K562 (cell line): ENCODE results near the gene CACYBP. TPM values are rescaled to one million over a fixed set of nuclear protein-coding genes. Genes with fewer than 3 reads are reported as not detected.

Experiments
- ARID3A ChIP-seq: IDR thresholded peaks from 2 replicates; pipeline ENCODE4 v1.6.1; 2012; ENCODE audit warnings: low read depth, low read length, improper control_type of control experiment, borderline replicate concordance
- BCLAF1 ChIP-seq, 2 experiments: fragments of 450-650 bp in 1 of 2; IDR thresholded peaks; 2 replicates each; pipeline ENCODE4 v1.6.1; 2011 to 2017; ENCODE audit warnings: low read depth in 2 of 2, antibody characterized with exemption in 1 of 2, borderline replicate concordance in 1 of 2, low read length in 1 of 2, mild to moderate bottlenecking in 1 of 2, mixed read lengths in 1 of 2; ENCODE audit not compliant: control insufficient read depth in 1 of 2
- CLOCK ChIP-seq: fragments of 250-450 bp; sonication (Bioruptor Pico); IDR thresholded peaks from 2 replicates; pipeline ENCODE4 v1.4.0; 2020; ENCODE audit warnings: mild to moderate bottlenecking, moderate library complexity, borderline replicate concordance
- EZH2 ChIP-seq: IDR thresholded peaks from 2 replicates; pipeline ENCODE4 v1.6.1; 2012; ENCODE audit warnings: low read depth, mild to moderate bottlenecking, inconsistent platforms, low read length, borderline replicate concordance
- HMGXB4 ChIP-seq: sonication (generic); formaldehyde crosslinking; IDR thresholded peaks from 2 replicates; pipeline ENCODE4 v1.8.1; 2023; ENCODE audit warnings: mild to moderate bottlenecking, missing genetic modification reagents
- KDM4B ChIP-seq, 2 experiments: fragments of 450-650 bp in 1 of 2; sonication (generic) in 1 of 2; IDR thresholded peaks; 2 replicates each; pipeline ENCODE4 v1.6.1; 2016 to 2017; ENCODE audit warnings: borderline replicate concordance in 2 of 2, antibody characterized with exemption in 1 of 2, low read depth in 1 of 2, mild to moderate bottlenecking in 1 of 2
- RNF2 ChIP-seq: sonication (generic); IDR thresholded peaks from 2 replicates; pipeline ENCODE4 v1.6.1; 2016
- SMC3 ChIP-seq: conservative IDR thresholded peaks from 2 replicates; pipeline ENCODE4 v1.6.1; 2011; ENCODE audit warnings: low read depth, low read length, improper control_type of control experiment; ENCODE audit not compliant: insufficient read depth
- ZC3H4 ChIP-seq: sonication (generic); formaldehyde crosslinking; IDR thresholded peaks from 2 replicates; pipeline ENCODE4 v1.9.0; 2021; ENCODE audit warnings: missing genetic modification reagents, borderline replicate concordance
- ZKSCAN8 ChIP-seq: fragments of 200-800 bp; sonication (Bioruptor generic); IDR thresholded peaks from 2 replicates; pipeline ENCODE4 v1.6.1; 2016; ENCODE audit warnings: missing genetic modification characterization, missing compliant biosample characterization
- ZNF830 ChIP-seq: fragments of 250-450 bp; sonication (Bioruptor Pico); IDR thresholded peaks from 2 replicates; pipeline ENCODE4 v1.5.0; 2021; ENCODE audit warnings: mild to moderate bottlenecking
- polyA plus RNA-seq, 8 experiments: library from polyadenylated mRNA; depleted of rRNA in 4 of 8; stranded (reverse) in 5 of 8; unstranded in 3 of 8; fragments of >200 nt; fragmentation: Nextera tagmentation in 2 of 8; fragmentation: Illumina TruSeq in 1 of 8; extraction: Ambion mirVana in 2 of 8; extraction: Trizol in 1 of 8; gene quantifications; 2 replicates each; pipeline versions ENCODE4 v1.2.1 to v1.2.3, GENCODE V29; 2011 to 2014; ENCODE audit warnings: inconsistent platforms in 1 of 8, missing spikeins in 1 of 8
- total RNA-seq, 7 experiments: library from RNA; depleted of rRNA in 6 of 7; stranded (reverse); fragments of >200 nt in 6 of 7; fragmentation: Illumina TruSeq in 2 of 7; extraction: Trizol in 2 of 7; gene quantifications; 2 replicates each; pipeline versions ENCODE4 v1.2.1 to v1.2.3, GENCODE V29; 2011 to 2021; ENCODE audit warnings: low replicate concordance in 1 of 7

CACYBP gene
- total and polyA plus RNA-seq, 9 of the 15 experiments (the other 6 are each of a cell fraction or from before 2014, with no cell fraction given), result 147 to 1,576 (median 488) TPM

GRCh38 chr1:175023043-175023921 lies 23.5 kb downstream of the CACYBP start, which contains the start of gene MRPS14 (continued):
- 0 out of 4 replicates have a peak, but pooled peaks of 1 of the 2 experiments have one; percentile 45 for TF ChIP-seq BCLAF1 (IDR thresholded peaks at IDR 0.05; ENCODE audit: borderline replicate concordance in 1 of 2, control insufficient read depth in 1 of 2, low read depth in 2 of 2, low read length in 1 of 2)
- 0 out of 2 replicates have a peak, but pooled peaks have one; percentile 38 for TF ChIP-seq HMGXB4 (CRISPR knock-in tag)
- TF ChIP-seq ZC3H4 (CRISPR knock-in tag), result no peak
- TF ChIP-seq EZH2, result no peak
- peak; percentile 48; the same call in 1 of the 2 replicates for TF ChIP-seq RNF2
- no peak; a peak in 1 of 4 replicates for TF ChIP-seq KDM4B (IDR thresholded peaks at IDR 0.05; ENCODE audit: borderline replicate concordance in 2 of 2, low read depth in 1 of 2)
- TF ChIP-seq ARID3A, result peak; percentile 40; the same call in 1 of the 2 replicates
- no peak for TF ChIP-seq CLOCK (CRISPR knock-in tag)
- TF ChIP-seq SMC3, result no peak
- no peak for TF ChIP-seq ZKSCAN8 (CRISPR knock-in tag)
- TF ChIP-seq ZNF830 (CRISPR knock-in tag), result no peak
